ENCODE results near the gene CELSR3. TPM values are rescaled to one million over a fixed set of nuclear protein-coding genes. Genes with fewer than 3 reads are reported as not detected.
A peak's percentile ranks its signal among the peaks of the same experiment; 100 is the strongest.

Gene CELSR3
- total RNA-seq (ENCODE audit: unreplicated experiment) = 162 TPM
- long read RNA-seq, partial matches to known transcripts = 2 of 10 reads
- long read RNA-seq, other reads (novel, unspliced or antisense) = 7 of 10 reads

GRCh38 chr3:48662753-48663488 is at the start of gene CELSR3:
Gene CELSR3 (minus strand): TSS chr3:48662886. CDS start chr3:48662634, 252 bp downstream.
- peak within 1 kb of the TSS; percentile 99 for H3K27ac Mint-ChIP-seq (ENCODE audit: unreplicated experiment)
- H3K27me3 Mint-ChIP-seq (ENCODE audit: unreplicated experiment) = peaks cover 20% of the 10 kb centered on the region
- no peak for TF ChIP-seq CTCF (IDR thresholded peaks at IDR 0.05; ENCODE audit: partially characterized antibody, unreplicated experiment)
- peak; percentile 89 for DNase-seq
- peaks cover 21% of the 10 kb centered on the region for H3K9me3 Mint-ChIP-seq (ENCODE audit: unreplicated experiment)
- peaks cover 14% of the 10 kb centered on the region for H3K36me3 Mint-ChIP-seq (ENCODE audit: unreplicated experiment)
- peaks cover 14% of the 10 kb centered on the region for H3K4me1 Mint-ChIP-seq (ENCODE audit: low read depth, unreplicated experiment)
- H3K4me3 Mint-ChIP-seq (ENCODE audit: unreplicated experiment) = peak within 1 kb of the TSS; percentile 97

GRCh38 chr3:48711727-48712126 is 49.0 kb upstream of the CELSR3 start:
- H3K4me1 Mint-ChIP-seq (ENCODE audit: low read depth, unreplicated experiment) = peaks cover 30% of the 10 kb centered on the region
- H3K27me3 Mint-ChIP-seq (ENCODE audit: unreplicated experiment) = peaks cover 8% of the 10 kb centered on the region
- peaks cover 8% of the 10 kb centered on the region for H3K9me3 Mint-ChIP-seq (ENCODE audit: unreplicated experiment)
- DNase-seq = no peak
- H3K27ac Mint-ChIP-seq (ENCODE audit: unreplicated experiment) = peak overlapping the region; percentile 43
- H3K4me3 Mint-ChIP-seq (ENCODE audit: unreplicated experiment) = peak overlapping the region; percentile 73
- no peak for TF ChIP-seq CTCF (IDR thresholded peaks at IDR 0.05; ENCODE audit: partially characterized antibody, unreplicated experiment)
- H3K36me3 Mint-ChIP-seq (ENCODE audit: unreplicated experiment) = peaks cover 3% of the 10 kb centered on the region

- Mint-ChIP-seq H3K9me3 (ENCODE audit: unreplicated experiment) (peaks cover 2% of the 10 kb centered on the region), H3K27me3 (ENCODE audit: unreplicated experiment) (peaks cover 4% of the 10 kb centered on the region), H3K4me3 (ENCODE audit: unreplicated experiment) (peak overlapping the region; percentile 11), H3K4me1 (ENCODE audit: low read depth, unreplicated experiment) (peaks cover 24% of the 10 kb centered on the region), H3K36me3 (ENCODE audit: unreplicated experiment) (peaks cover 3% of the 10 kb centered on the region), H3K27ac (ENCODE audit: unreplicated experiment) (peak overlapping the region; percentile 25)
- TF ChIP-seq CTCF (IDR thresholded peaks at IDR 0.05; ENCODE audit: partially characterized antibody, unreplicated experiment) = no peak
- DNase-seq = no peak
Measured at GRCh38 chr3:48709051-48709461, 46.4 kb upstream of the CELSR3 start.

- peaks cover 24% of the 10 kb centered on the region for H3K4me1 Mint-ChIP-seq (ENCODE audit: low read depth, unreplicated experiment)
- no peak for TF ChIP-seq CTCF (IDR thresholded peaks at IDR 0.05; ENCODE audit: partially characterized antibody, unreplicated experiment)
- peak overlapping the region; percentile 43 for H3K4me3 Mint-ChIP-seq (ENCODE audit: unreplicated experiment)
- H3K27ac Mint-ChIP-seq (ENCODE audit: unreplicated experiment) = peak overlapping the region; percentile 52
- peaks cover 3% of the 10 kb centered on the region for H3K36me3 Mint-ChIP-seq (ENCODE audit: unreplicated experiment)
- H3K27me3 Mint-ChIP-seq (ENCODE audit: unreplicated experiment) = peaks cover 4% of the 10 kb centered on the region
- DNase-seq = no peak
- H3K9me3 Mint-ChIP-seq (ENCODE audit: unreplicated experiment) = peaks cover 2% of the 10 kb centered on the region
Measured at GRCh38 chr3:48708481-48708889, 45.8 kb upstream of the CELSR3 start.

GRCh38 chr3:48707157-48707556 is 44.5 kb upstream of the CELSR3 start:
- Mint-ChIP-seq H3K27me3 (ENCODE audit: unreplicated experiment) (peaks cover 4% of the 10 kb centered on the region), H3K4me1 (ENCODE audit: low read depth, unreplicated experiment) (peaks cover 28% of the 10 kb centered on the region), H3K27ac (ENCODE audit: unreplicated experiment) (no peak overlapping the region), H3K9me3 (ENCODE audit: unreplicated experiment) (peaks cover 2% of the 10 kb centered on the region), H3K4me3 (ENCODE audit: unreplicated experiment) (no peak overlapping the region), H3K36me3 (ENCODE audit: unreplicated experiment) (peaks cover 3% of the 10 kb centered on the region)
- DNase-seq = no peak
- no peak for TF ChIP-seq CTCF (IDR thresholded peaks at IDR 0.05; ENCODE audit: partially characterized antibody, unreplicated experiment)

Measured in glutamatergic neuron (in vitro differentiated cells).